Transverse colon (tissue), 4 donors: ENCODE measurements around the gene GPR21.

Experiments
- EP300 ChIP-seq: sonication (generic); formaldehyde crosslinking; IDR thresholded peaks from one replicate; pipeline ENCODE4 v1.6.1; 2017; ENCODE audit warnings: antibody characterized with exemption, low read depth
- POLR2A ChIP-seq: fragments of 450-650 bp; IDR thresholded peaks from one replicate; pipeline ENCODE4 v1.6.1; 2016; ENCODE audit warnings: antibody characterized with exemption, mild to moderate bottlenecking, moderate library complexity
- POLR2AphosphoS5 ChIP-seq, 3 donors: sonication (generic); formaldehyde crosslinking; IDR thresholded peaks; one replicate each; pipeline ENCODE4 v1.6.1; 2016; ENCODE audit warnings: antibody characterized with exemption in 3 of 3
- TF ChIP-seq, protein P1 (sequence below), 5 experiments: fragments of 200-600 bp in 3 of 5; fragments of 450-650 bp in 2 of 5; sonication (generic) in 3 of 5; IDR thresholded peaks; 1 replicate in 2 of 5; 2 replicates in 3 of 5; pipeline ENCODE4 v1.5.1; 2016 to 2017; ENCODE audit warnings: antibody characterized with exemption in 5 of 5, inconsistent platforms in 3 of 5, mild to moderate bottlenecking in 2 of 5, moderate library complexity in 1 of 5

DNA sequence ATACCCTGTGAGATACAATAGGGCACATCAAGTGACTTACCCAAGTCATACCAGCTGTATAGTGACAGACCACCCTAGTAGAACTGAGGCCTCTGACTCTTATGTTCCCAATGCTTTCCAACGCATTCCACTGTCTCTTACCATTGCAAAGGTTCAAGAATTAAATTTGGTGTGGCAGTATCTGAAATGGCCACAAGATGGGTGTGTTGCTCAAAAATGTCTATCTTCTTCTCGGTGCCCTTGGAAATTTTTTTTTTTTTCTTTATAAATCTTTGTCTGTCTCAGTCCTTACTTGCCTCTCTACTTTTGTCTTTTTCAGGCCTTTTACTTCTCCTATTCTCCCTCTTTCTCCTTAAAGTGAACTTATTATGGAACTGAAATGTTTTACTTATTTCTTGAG is 48.4 kb downstream of the GPR21 start:
- TF ChIP-seq, protein P1, sequence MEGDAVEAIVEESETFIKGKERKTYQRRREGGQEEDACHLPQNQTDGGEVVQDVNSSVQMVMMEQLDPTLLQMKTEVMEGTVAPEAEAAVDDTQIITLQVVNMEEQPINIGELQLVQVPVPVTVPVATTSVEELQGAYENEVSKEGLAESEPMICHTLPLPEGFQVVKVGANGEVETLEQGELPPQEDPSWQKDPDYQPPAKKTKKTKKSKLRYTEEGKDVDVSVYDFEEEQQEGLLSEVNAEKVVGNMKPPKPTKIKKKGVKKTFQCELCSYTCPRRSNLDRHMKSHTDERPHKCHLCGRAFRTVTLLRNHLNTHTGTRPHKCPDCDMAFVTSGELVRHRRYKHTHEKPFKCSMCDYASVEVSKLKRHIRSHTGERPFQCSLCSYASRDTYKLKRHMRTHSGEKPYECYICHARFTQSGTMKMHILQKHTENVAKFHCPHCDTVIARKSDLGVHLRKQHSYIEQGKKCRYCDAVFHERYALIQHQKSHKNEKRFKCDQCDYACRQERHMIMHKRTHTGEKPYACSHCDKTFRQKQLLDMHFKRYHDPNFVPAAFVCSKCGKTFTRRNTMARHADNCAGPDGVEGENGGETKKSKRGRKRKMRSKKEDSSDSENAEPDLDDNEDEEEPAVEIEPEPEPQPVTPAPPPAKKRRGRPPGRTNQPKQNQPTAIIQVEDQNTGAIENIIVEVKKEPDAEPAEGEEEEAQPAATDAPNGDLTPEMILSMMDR (IDR thresholded peaks at IDR 0.05), result peak; percentile 39 to 60 (median 52)
- no peak for TF ChIP-seq POLR2A
- TF ChIP-seq EP300, result no peak
- TF ChIP-seq POLR2AphosphoS5 (IDR thresholded peaks at IDR 0.05), result no peak
